Activated naive CD8-positive, alpha-beta T cell treated with anti-CD3 and anti-CD28 coated beads for 36 hours (primary cell): ENCODE data around the gene TM9SF4. TPM values are rescaled to one million over a fixed set of nuclear protein-coding genes. Genes with fewer than 3 reads are reported as not detected.
"Not testable (repeated sequence)": the region's sequence is repeated elsewhere in the genome, so short reads cannot be mapped to it uniquely, and the experiment has no call there.

Experiments
- DNase-seq: peaks from one replicate; pipeline ENCODE4 v3.0.0; 2021
- H3K27ac Mint-ChIP-seq: one replicate; pipeline ENCODE4 v1.8.0; 2022; ENCODE audit warnings: mild to moderate bottlenecking, moderate library complexity, mixed read lengths
- H3K27me3 Mint-ChIP-seq: one replicate; pipeline ENCODE4 v1.8.0; 2022; ENCODE audit warnings: mild to moderate bottlenecking, mixed read lengths
- H3K36me3 Mint-ChIP-seq: one replicate; pipeline ENCODE4 v1.8.0; 2021; ENCODE audit warnings: mild to moderate bottlenecking, mixed read lengths
- H3K4me1 Mint-ChIP-seq: one replicate; pipeline ENCODE4 v1.8.0; 2021; ENCODE audit warnings: mixed read lengths
- H3K4me3 Mint-ChIP-seq: one replicate; pipeline ENCODE4 v1.8.0; 2022; ENCODE audit warnings: mild to moderate bottlenecking, moderate library complexity, mixed read lengths
- H3K9me3 Mint-ChIP-seq: one replicate; pipeline ENCODE4 v1.8.0; 2022; ENCODE audit warnings: mixed read lengths
- total RNA-seq, 2 experiments: library from RNA; stranded (reverse); gene quantifications; one replicate each; pipeline ENCODE4 v1.2.3, GENCODE V29; 2021

The TM9SF4 gene
- total RNA-seq, 2 experiments from 2014 or later, result 39.2 to 42.5 TPM

DNA sequence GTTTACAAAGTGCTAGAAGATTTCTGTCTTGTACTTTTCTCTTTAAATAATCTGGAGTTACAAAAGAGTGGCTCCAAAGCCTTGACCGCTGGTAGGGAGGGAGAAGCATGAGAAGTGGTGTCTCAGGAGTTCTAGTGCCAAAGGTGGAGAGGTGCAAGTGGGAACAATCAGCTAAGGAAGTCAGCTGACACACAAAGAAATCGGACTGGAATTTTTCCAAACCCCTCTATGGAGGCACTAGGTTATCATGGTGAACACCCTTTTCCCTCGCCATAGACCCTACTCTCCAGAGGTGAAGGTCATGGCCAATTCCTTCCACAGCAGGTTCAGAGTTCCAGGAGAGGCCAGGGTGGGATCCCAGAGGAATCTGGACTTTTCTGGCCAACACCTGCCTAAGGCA is 83.2 kb downstream of the TM9SF4 start:
- no peak overlapping the region for H3K27ac Mint-ChIP-seq
- peaks cover 44% of the 10 kb centered on the region for H3K4me1 Mint-ChIP-seq
- DNase-seq, result no peak
- no peaks in the 10 kb centered on the region for H3K27me3 Mint-ChIP-seq
- H3K36me3 Mint-ChIP-seq, result peaks cover 49% of the 10 kb centered on the region
- no peak overlapping the region for H3K4me3 Mint-ChIP-seq
- H3K9me3 Mint-ChIP-seq, result no peaks in the 10 kb centered on the region

DNA sequence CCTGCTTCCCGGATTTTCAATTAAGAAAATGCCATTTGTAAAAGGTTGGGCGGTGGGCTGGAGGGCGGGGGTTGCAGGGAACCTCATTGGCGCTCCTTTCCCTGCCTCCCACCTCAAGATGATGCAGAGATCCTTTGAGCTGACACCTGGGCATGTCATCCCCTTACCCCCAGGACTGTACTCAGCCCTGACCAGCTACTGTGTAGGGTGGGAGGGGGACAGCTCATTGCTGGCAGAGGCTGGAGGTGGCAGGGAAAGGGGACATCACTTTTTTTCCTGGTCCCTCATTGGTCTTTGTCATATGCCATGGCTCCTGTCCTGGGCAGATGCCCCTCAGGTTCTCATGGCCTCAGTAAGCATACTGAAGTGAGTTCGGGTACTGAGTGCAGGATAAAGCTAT is 83.8 kb downstream of the TM9SF4 start:
- peaks cover 45% of the 10 kb centered on the region for H3K4me1 Mint-ChIP-seq
- peak overlapping the region; percentile 6 for H3K27ac Mint-ChIP-seq
- not testable (repeated sequence) for DNase-seq, H3K9me3 Mint-ChIP-seq, H3K27me3 Mint-ChIP-seq, H3K4me3 Mint-ChIP-seq
- peaks cover 51% of the 10 kb centered on the region for H3K36me3 Mint-ChIP-seq

DNA sequence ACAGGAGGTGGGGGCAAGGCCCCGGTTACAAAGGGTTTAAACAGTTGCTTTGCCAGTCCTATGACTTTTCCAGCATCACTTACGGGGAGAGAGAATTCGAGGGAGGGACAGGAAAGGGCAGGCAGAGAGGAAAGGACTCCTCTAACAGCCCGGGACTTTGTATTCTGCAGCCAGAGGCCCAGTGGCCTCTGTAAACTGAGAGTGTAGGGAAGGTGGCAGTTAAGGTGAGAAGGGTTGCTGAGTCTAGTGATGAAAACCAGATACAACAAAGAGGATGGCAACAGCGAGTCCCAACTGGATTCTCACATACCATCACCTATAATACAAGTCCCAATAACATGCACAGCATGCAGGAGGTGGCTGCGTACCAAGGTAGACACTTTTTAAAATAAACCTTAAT is 84.5 kb downstream of the TM9SF4 start:
- Mint-ChIP-seq H3K9me3 (no peaks in the 10 kb centered on the region), H3K4me3 (no peak overlapping the region), H3K27me3 (no peaks in the 10 kb centered on the region), H3K36me3 (peaks cover 55% of the 10 kb centered on the region), H3K27ac (peak overlapping the region; percentile 38), H3K4me1 (peaks cover 47% of the 10 kb centered on the region)
- DNase-seq, result no peak

DNA sequence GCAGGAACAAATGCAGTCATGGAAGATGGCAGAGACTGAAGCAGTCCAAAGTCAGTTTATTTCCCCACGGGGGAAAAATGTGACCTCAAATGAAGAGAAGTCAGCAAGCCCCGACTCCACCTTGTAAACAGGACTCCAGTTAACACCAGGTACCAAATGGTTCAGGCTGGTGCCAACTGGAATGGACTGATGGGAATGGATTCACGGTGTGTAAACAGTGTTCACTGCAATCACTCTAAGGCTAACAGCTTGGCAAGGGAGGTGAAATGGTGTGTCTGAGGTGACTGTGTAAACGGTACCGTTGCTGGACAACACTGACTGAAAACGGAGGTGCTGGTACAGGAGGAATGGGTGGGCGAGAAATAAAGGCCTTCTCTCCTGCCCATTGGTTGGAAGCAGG is 86.1 kb downstream of the TM9SF4 start:
- H3K4me3 Mint-ChIP-seq, result no peak overlapping the region
- H3K27me3 Mint-ChIP-seq, result no peaks in the 10 kb centered on the region
- DNase-seq, result no peak
- H3K4me1 Mint-ChIP-seq, result peaks cover 53% of the 10 kb centered on the region
- H3K9me3 Mint-ChIP-seq, result no peaks in the 10 kb centered on the region
- H3K27ac Mint-ChIP-seq, result peak overlapping the region; percentile 49
- H3K36me3 Mint-ChIP-seq, result peaks cover 58% of the 10 kb centered on the region

DNA sequence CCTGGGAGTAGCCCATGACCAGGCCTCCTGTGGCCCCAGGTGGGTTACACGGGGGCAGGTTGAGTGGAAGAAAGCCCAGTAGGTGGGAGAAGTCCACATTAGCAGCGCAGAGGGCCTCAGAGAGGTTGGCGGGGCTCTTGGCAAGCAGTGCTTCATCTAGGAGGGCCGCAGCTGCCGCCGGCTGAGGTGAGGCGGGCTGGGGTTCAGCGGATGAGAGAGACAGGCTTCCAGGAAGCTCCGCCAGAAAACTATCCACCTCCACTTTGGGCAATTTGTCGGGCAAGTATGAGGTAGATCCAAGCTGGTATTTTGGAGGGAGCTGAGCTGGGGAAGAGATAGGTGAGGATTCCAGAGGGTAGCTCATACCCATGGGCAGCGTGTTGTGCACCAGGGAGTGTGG is 87.1 kb downstream of the TM9SF4 start:
- H3K4me3 Mint-ChIP-seq, H3K9me3 Mint-ChIP-seq, H3K27me3 Mint-ChIP-seq, DNase-seq, H3K27ac Mint-ChIP-seq: not testable (repeated sequence)
- H3K36me3 Mint-ChIP-seq, result peaks cover 62% of the 10 kb centered on the region
- peaks cover 49% of the 10 kb centered on the region for H3K4me1 Mint-ChIP-seq

DNA sequence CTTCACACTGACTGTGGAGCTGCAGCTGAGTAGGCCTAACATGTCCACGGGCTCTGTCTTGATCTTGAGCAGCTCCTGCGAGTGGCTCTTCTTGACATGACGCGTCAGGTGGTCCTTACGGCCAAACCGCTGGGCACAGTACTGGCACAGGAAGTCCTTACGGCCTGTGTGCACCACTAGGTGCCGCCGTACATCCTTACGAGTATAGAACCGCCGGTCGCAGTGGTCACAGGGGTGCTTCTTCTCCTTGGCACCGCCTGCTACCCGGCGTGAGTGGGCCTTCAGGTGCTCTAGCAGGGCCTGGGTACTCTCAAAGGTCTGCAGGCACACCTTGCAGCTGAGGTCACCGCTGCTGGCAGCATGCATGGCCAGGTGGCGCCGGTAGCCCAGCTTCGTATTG is 87.6 kb downstream of the TM9SF4 start:
- not testable (repeated sequence) for H3K27ac Mint-ChIP-seq, H3K27me3 Mint-ChIP-seq, H3K9me3 Mint-ChIP-seq, H3K4me3 Mint-ChIP-seq, DNase-seq
- peaks cover 64% of the 10 kb centered on the region for H3K36me3 Mint-ChIP-seq
- peaks cover 49% of the 10 kb centered on the region for H3K4me1 Mint-ChIP-seq

DNA sequence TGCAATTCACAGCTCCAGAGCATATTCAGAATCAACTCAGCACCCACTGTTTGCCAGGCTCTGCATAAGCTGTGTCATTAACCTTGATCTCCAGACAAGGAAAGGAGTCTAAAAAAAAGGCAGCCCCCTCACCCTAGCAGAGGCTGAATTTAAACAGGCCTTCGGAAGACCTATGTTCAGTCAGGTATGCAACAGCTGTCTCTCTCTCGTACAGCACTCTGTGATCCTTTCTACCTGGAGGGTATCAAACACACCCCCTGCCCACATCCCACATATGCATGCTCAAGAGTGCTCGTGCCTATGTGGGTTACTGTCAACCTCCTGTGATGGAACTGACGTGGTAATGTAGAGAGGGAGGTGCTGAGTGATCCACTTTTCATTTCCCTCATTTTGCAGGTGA is 89.5 kb downstream of the TM9SF4 start:
- Mint-ChIP-seq H3K27ac (peak overlapping the region; percentile 54), H3K9me3 (no peaks in the 10 kb centered on the region), H3K4me3 (no peak overlapping the region), H3K27me3 (no peaks in the 10 kb centered on the region), H3K36me3 (peaks cover 73% of the 10 kb centered on the region), H3K4me1 (peaks cover 58% of the 10 kb centered on the region)
- no peak for DNase-seq

DNA sequence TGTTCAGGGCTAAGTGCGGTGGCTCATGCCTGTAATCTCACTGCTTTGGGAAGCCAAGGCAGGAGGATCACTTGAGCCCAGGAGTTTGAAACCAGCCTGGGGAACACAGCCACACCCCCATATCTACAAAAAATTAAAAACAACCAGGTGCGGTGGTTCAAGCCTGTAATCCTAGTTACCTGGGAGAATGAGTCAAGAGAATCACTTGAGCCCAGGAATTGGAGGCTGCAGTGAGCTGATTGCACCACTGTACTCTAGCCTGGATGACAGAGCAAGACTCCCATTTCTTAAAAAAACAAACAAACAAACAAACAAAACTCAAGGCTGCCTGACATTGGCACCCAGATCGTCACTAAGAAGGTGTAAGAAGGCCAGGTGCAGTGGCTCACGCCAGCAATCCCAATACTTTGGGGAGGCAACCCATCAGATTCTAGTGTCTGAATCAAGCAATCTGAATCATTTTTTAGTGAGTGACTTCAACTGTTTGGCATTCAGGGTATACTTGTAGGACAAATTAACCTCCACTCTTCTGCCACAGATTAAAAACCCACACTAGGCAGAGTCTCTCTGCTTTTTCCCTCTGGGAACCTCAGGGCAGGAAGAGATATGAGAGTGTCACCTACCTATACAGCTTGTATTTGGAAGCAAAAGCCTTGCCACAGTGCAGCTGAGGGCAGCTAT is 91.9 kb downstream of the TM9SF4 start:
- DNase-seq, result no peak
- H3K4me3 Mint-ChIP-seq, result peak overlapping the region; percentile 18
- H3K27ac Mint-ChIP-seq, result peak overlapping the region; percentile 98
- H3K36me3 Mint-ChIP-seq, result peaks cover 77% of the 10 kb centered on the region
- H3K27me3 Mint-ChIP-seq, result no peaks in the 10 kb centered on the region
- H3K9me3 Mint-ChIP-seq, result no peaks in the 10 kb centered on the region
- peaks cover 69% of the 10 kb centered on the region for H3K4me1 Mint-ChIP-seq

DNA sequence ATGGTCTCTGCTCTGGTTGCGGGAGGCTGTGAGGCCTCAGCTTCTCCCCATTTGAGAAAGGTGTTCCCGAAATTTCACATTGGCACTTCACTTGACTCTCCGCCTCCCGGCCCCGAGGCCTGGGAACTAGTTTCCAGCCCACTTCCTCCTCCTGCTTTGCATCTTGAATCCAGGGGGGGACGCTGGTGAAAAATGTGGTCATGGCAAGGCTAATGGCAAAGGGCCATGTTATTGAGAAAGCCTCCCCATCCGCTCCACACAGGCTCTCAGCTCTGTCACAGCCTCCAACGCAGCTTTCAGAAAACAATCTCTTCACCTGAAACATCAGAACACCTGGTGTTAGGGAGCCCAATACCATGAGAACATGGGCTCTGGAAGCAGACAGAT is 92.5 kb downstream of the TM9SF4 start:
- H3K9me3 Mint-ChIP-seq, result no peaks in the 10 kb centered on the region
- peaks cover 80% of the 10 kb centered on the region for H3K36me3 Mint-ChIP-seq
- no peaks in the 10 kb centered on the region for H3K27me3 Mint-ChIP-seq
- H3K4me1 Mint-ChIP-seq, result peaks cover 69% of the 10 kb centered on the region
- DNase-seq, result no peak
- peak overlapping the region; percentile 98 for H3K27ac Mint-ChIP-seq
- peak overlapping the region; percentile 43 for H3K4me3 Mint-ChIP-seq

DNA sequence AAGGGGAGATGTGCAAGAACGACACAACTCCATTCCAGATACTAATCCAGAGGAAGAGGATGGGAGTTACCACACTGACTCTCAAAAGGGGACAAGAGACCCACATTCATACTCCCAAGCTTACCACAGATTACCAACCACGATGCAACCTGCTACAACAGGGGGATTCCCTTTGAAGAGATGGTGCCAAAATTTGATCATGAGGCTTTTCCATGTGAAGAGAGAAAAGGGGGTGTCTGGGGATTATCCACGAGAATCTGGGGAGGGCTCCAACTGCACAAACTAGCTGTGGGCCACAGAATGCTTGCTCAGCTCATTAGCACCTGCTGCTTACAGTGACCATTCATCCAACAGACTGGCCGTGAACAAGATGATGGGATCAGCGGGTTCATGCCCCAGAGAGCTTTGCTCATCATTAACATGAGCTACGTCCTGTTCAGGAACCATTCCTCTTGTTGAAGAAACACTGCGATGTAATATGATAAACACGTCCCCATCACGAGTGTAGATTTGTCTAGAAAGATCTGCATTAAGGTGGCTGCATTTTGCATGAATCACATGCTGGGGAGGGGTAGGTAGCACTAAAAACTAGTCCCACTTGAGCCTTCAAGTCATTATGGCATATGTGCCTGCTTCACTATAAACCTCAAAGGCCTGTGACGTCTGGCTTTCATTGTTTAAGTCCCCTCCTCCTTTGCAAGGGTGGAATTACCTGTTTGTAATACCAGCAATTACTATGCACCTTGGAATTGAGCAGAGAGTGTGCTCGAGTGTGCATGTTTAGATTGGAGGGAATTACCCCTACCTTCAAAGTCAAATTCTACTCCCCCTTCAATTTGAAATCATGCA is 94.1 kb downstream of the TM9SF4 start:
- no peaks in the 10 kb centered on the region for H3K27me3 Mint-ChIP-seq
- H3K9me3 Mint-ChIP-seq, result no peaks in the 10 kb centered on the region
- peak overlapping the region; percentile 98 for H3K27ac Mint-ChIP-seq
- H3K4me3 Mint-ChIP-seq, result peak overlapping the region; percentile 100
- H3K36me3 Mint-ChIP-seq, result peaks cover 77% of the 10 kb centered on the region
- H3K4me1 Mint-ChIP-seq, result peaks cover 64% of the 10 kb centered on the region
- no peak for DNase-seq

DNA sequence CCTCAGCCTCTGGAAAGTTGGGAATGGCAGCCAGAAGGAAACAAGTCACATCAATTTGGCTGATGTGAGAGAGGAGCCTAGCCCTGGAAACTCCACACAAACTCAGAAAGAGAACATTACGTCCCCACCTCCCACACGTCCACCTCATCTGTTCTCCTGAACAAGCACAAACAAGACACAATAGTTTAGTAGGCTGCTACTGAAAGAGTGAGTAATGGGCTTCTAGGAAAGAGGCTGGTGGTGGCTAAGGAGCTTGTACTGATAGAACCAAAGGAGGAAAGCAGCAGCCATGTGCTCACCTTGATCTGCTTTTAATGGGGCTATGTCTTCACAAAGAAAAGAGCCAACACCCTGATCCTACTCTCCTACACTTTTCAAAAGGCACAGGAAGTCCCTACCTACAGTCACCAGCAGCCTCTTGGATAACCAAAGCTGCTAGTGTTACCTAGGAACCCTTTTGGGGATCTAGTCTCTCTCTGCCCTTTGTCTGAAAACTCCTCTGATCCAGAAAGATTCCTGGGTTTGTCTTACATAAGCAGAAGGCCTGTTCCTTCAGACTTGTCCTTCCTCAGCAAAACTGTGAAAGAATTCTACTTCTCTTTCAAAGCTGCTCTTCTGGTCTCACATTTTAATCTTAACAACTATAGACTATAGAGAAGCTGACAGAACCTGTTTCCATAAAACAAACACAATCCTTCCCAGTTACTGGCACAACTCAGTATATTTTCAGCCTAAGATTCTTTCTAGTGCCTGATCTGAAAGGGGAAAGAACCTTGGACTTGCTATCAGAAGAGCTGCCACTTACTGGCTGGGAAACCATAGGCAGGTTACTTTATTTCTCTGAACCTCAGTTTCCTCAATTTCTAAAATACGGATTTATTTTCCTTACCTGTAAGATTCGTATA is 94.9 kb downstream of the TM9SF4 start:
- DNase-seq, result peak; percentile 74
- H3K4me1 Mint-ChIP-seq, result peaks cover 61% of the 10 kb centered on the region
- H3K4me3 Mint-ChIP-seq, result peak overlapping the region; percentile 100

DNA sequence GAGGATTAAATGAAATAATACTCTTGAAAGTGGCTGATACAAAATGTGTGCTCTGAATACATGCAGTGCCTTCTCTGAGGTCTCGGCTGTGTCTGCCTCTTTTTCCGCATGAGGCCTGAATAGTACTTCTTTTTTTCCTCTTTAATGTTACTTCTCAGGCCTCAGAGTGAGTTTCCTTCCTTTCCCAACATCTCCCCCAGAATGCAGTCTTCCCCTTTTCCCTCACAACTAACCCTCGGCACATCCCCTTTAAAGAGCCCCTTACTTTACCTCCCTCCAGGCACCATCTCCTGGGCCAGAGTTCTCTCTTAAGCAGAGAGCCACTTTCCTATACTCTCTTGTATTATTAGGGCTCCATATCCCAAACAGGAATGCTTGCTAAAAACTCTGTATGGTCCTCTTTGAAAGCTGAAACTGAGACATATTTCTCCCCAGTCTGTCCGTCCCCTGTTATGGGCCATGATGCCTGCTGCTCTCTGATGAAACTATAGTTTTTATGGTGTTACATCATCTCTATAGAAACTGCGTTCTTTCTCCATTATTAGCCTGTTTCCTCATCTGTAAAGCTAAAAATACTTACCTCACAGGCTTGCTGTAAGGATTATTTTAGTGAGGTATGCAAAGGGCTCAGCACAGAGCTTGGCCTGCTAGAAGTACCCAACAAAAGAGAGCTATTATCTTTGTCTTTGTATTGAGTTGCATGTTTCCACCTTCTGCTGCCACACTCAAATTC is 95.8 kb downstream of the TM9SF4 start:
- DNase-seq, result no peak
- H3K36me3 Mint-ChIP-seq, result peaks cover 83% of the 10 kb centered on the region
- no peaks in the 10 kb centered on the region for H3K9me3 Mint-ChIP-seq
- peaks cover 64% of the 10 kb centered on the region for H3K4me1 Mint-ChIP-seq
- H3K27ac Mint-ChIP-seq, result peak overlapping the region; percentile 98
- no peaks in the 10 kb centered on the region for H3K27me3 Mint-ChIP-seq
- H3K4me3 Mint-ChIP-seq, result peak overlapping the region; percentile 100

More for the DNA sequence above, 94.9 kb downstream of the TM9SF4 start:
- H3K27me3 Mint-ChIP-seq, result no peaks in the 10 kb centered on the region
- no peaks in the 10 kb centered on the region for H3K9me3 Mint-ChIP-seq
- peaks cover 78% of the 10 kb centered on the region for H3K36me3 Mint-ChIP-seq
- H3K27ac Mint-ChIP-seq, result peak overlapping the region; percentile 98

DNA sequence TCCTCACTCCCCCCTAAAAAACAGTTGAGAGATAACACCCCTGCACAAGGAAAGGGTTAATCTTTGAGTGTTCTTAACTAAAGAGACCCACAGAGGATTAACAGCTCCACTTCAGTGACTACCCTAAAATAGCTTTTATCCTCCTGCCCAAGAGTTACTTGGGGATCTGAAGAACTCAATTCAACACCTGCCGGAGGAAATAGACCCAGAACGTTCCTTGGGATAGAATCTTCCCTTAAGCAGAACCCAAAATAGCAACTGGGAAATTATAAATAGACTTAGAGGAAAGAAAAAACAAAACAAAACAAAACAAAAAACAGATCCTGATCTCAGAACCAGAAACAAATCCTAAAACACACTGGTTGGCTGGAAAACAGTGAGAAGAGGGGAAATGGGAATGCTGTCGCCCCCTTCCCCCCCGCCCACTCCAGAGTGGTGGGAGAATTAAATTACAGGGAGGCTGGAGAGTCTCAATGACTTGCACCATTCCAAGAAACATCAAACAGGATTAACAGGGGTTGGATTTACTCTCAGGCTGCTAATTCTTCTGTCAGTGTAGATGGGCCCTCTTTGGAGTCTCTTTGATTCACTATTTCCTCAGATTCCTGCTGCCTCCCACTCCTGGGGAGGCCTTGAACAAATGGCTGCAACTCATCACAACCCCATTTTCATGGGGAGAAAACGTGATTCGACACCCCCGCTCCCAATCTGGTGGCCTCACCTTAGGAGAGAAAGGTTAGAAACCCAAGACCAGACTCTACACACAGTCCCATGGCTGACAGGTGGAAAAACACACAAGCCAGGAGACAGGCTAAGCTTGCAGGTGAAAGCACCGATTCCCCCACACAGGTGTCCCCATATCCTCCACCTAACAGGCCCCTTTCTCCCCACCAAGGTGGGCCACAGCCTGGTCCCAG is 96.6 kb downstream of the TM9SF4 start:
- no peaks in the 10 kb centered on the region for H3K9me3 Mint-ChIP-seq
- peaks cover 87% of the 10 kb centered on the region for H3K36me3 Mint-ChIP-seq
- H3K4me3 Mint-ChIP-seq, result peak overlapping the region; percentile 100
- H3K4me1 Mint-ChIP-seq, result peaks cover 66% of the 10 kb centered on the region
- no peak for DNase-seq
- H3K27me3 Mint-ChIP-seq, result no peaks in the 10 kb centered on the region
- H3K27ac Mint-ChIP-seq, result peak overlapping the region; percentile 98
